ENCODE measurements around the gene YPEL5.

Gene YPEL5

DNA sequence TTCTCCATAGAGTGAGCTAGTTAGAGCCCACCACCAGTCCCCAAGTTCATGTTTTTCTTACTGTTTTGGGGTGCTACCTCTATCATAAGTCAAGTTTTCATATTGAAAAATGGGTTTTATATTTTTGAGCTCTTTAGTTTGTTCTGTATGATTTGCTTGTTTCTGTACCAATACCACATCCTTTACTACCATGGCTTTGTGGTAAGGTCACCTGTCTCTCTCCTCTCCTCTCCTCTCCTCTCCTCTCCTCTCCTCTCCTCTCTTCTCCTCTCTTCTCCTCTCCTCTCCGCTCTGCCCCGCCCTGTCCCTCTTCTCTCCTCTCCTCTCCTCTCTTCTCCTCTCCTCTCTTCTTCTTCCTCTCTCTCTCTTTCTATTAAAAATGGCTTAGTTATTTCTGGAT lies 62.4 kb downstream of the YPEL5 start:
- H3K27ac ChIP-seq = no peak overlapping the region
- TF ChIP-seq, protein P1, sequence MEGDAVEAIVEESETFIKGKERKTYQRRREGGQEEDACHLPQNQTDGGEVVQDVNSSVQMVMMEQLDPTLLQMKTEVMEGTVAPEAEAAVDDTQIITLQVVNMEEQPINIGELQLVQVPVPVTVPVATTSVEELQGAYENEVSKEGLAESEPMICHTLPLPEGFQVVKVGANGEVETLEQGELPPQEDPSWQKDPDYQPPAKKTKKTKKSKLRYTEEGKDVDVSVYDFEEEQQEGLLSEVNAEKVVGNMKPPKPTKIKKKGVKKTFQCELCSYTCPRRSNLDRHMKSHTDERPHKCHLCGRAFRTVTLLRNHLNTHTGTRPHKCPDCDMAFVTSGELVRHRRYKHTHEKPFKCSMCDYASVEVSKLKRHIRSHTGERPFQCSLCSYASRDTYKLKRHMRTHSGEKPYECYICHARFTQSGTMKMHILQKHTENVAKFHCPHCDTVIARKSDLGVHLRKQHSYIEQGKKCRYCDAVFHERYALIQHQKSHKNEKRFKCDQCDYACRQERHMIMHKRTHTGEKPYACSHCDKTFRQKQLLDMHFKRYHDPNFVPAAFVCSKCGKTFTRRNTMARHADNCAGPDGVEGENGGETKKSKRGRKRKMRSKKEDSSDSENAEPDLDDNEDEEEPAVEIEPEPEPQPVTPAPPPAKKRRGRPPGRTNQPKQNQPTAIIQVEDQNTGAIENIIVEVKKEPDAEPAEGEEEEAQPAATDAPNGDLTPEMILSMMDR (conservative IDR thresholded peaks at IDR 0.05) = no peak
